SK-N-SH treated with all-trans-retinoic acid at 6 μM for 48 hours (cell line): ENCODE results near the gene C10orf88.

Experiments used
- ATAC-seq: fragments of 200-7000 bp; cut with Tn5 transposase; 3 replicates; pipeline ENCODE4 v1.9.1; 2020; ENCODE audit warnings: mild to moderate bottlenecking, moderate library complexity
- ARNTL ChIP-seq: fragments of 450-650 bp; formaldehyde crosslinking; IDR thresholded peaks from 2 replicates; pipeline ENCODE4 v1.5.0; 2020; ENCODE audit warnings: low read depth, mild to moderate bottlenecking, moderate library complexity, borderline replicate concordance
- BACH2 ChIP-seq: fragments of 250-450 bp; sonication (Bioruptor Pico); IDR thresholded peaks from 2 replicates; pipeline ENCODE4 v1.9.0; 2021; ENCODE audit warnings: mild to moderate bottlenecking, borderline replicate concordance
- CREB5 ChIP-seq: fragments of 250-450 bp; sonication (Bioruptor Pico); IDR thresholded peaks from 2 replicates; pipeline ENCODE4 v1.5.1; 2020; ENCODE audit warnings: low read depth, mild to moderate bottlenecking, moderate library complexity
- CSDC2 ChIP-seq: fragments of 250-450 bp; sonication (Bioruptor Pico); IDR thresholded peaks from 2 replicates; pipeline ENCODE4 v1.5.0; 2020; ENCODE audit warnings: mild to moderate bottlenecking, moderate library complexity
- CSRNP3 ChIP-seq: fragments of 250-450 bp; sonication (Bioruptor Pico); IDR thresholded peaks from 2 replicates; pipeline ENCODE4 v1.5.1; 2021; ENCODE audit warnings: mild to moderate bottlenecking, moderate library complexity
- ESRRG ChIP-seq: fragments of 250-450 bp; sonication (Bioruptor Pico); IDR thresholded peaks from 2 replicates; pipeline ENCODE4 v1.6.1; 2021; ENCODE audit warnings: mild to moderate bottlenecking
- GLIS3 ChIP-seq: fragments of 250-450 bp; sonication (Bioruptor Pico); IDR thresholded peaks from 2 replicates; pipeline ENCODE4 v1.5.0; 2020; ENCODE audit warnings: mild to moderate bottlenecking, moderate library complexity
- ISL1 ChIP-seq: fragments of 250-450 bp; sonication (Bioruptor Pico); IDR thresholded peaks from 2 replicates; pipeline ENCODE4 v2.1.2; 2022; ENCODE audit warnings: mild to moderate bottlenecking, moderate library complexity
- OSR1 ChIP-seq: fragments of 250-450 bp; sonication (Bioruptor Pico); IDR thresholded peaks from 2 replicates; pipeline ENCODE4 v1.8.0; 2022; ENCODE audit warnings: moderate library complexity, mild to moderate bottlenecking, inconsistent platforms
- PATZ1 ChIP-seq: fragments of 250-450 bp; sonication (Bioruptor Pico); IDR thresholded peaks from 2 replicates; pipeline ENCODE4 v1.8.0; 2020; ENCODE audit warnings: mild to moderate bottlenecking, moderate library complexity, borderline replicate concordance
- POU6F1 ChIP-seq: fragments of 250-450 bp; sonication (Bioruptor Pico); IDR thresholded peaks from 2 replicates; pipeline ENCODE4 v1.8.0; 2021; ENCODE audit warnings: low read depth, mild to moderate bottlenecking, moderate library complexity, borderline replicate concordance
- PPARA ChIP-seq: fragments of 250-450 bp; sonication (Bioruptor Pico); IDR thresholded peaks from 2 replicates; pipeline ENCODE4 v1.5.0; 2020; ENCODE audit warnings: mild to moderate bottlenecking, borderline replicate concordance
- RARB ChIP-seq: fragments of 250-450 bp; sonication (Bioruptor Pico); IDR thresholded peaks from 2 replicates; pipeline ENCODE4 v1.8.0; 2021; ENCODE audit warnings: mild to moderate bottlenecking, moderate library complexity
- SNAI2 ChIP-seq: fragments of 250-450 bp; sonication (Bioruptor Pico); IDR thresholded peaks from 2 replicates; pipeline ENCODE4 v1.5.0; 2020; ENCODE audit warnings: mild to moderate bottlenecking, moderate library complexity
- TCF4 ChIP-seq: fragments of 250-450 bp; sonication (Bioruptor Pico); IDR thresholded peaks from 2 replicates; pipeline ENCODE4 v1.8.0; 2021; ENCODE audit warnings: mild to moderate bottlenecking, moderate library complexity, borderline replicate concordance
- TOX ChIP-seq: fragments of 250-450 bp; sonication (Bioruptor Pico); IDR thresholded peaks from 2 replicates; pipeline ENCODE4 v1.8.0; 2021; ENCODE audit warnings: mild to moderate bottlenecking, moderate library complexity, borderline replicate concordance
- TSHZ2 ChIP-seq: fragments of 250-450 bp; sonication (Bioruptor Pico); IDR thresholded peaks from 2 replicates; pipeline ENCODE4 v1.5.0; 2020; ENCODE audit warnings: mild to moderate bottlenecking, moderate library complexity
- ZC3H10 ChIP-seq: fragments of 250-450 bp; sonication (Bioruptor Pico); IDR thresholded peaks from 2 replicates; pipeline ENCODE4 v1.5.1; 2021; ENCODE audit warnings: mild to moderate bottlenecking, moderate library complexity
- ZFP3 ChIP-seq: fragments of 250-450 bp; sonication (Bioruptor Pico); IDR thresholded peaks from 2 replicates; pipeline ENCODE4 v1.5.0; 2020; ENCODE audit warnings: mild to moderate bottlenecking, moderate library complexity
- ZFP30 ChIP-seq: fragments of 450-650 bp; formaldehyde crosslinking; IDR thresholded peaks from 2 replicates; pipeline ENCODE4 v1.5.0; 2022; ENCODE audit warnings: mild to moderate bottlenecking, moderate library complexity
- ZNF565 ChIP-seq: fragments of 450-650 bp; formaldehyde crosslinking; conservative IDR thresholded peaks from 2 replicates; pipeline ENCODE4 v1.5.0; 2020; ENCODE audit warnings: low read depth, mild to moderate bottlenecking, moderate library complexity
- ZNF70 ChIP-seq: fragments of 450-650 bp; formaldehyde crosslinking; IDR thresholded peaks from 2 replicates; pipeline ENCODE4 v1.5.0; 2020; ENCODE audit warnings: mild to moderate bottlenecking, moderate library complexity
- ZNF8 ChIP-seq: fragments of 450-650 bp; formaldehyde crosslinking; IDR thresholded peaks from 2 replicates; pipeline ENCODE4 v1.5.0; 2020; ENCODE audit warnings: mild to moderate bottlenecking, moderate library complexity

C10orf88 gene

GRCh38 chr10:122981066-122981464 is 27.0 kb upstream of the C10orf88 start:
- peak; percentile 78 for ATAC-seq
- TF ChIP-seq RARB (CRISPR knock-in tag) (no peak), ZNF8 (CRISPR knock-in tag) (no peak)

- peak; percentile 97 for ATAC-seq
- no peak for TF ChIP-seq PATZ1 (CRISPR knock-in tag)
- TF ChIP-seq ZNF565 (CRISPR knock-in tag): peak; percentile 90
- TF ChIP-seq ZNF8 (CRISPR knock-in tag): no peak
- no peak for TF ChIP-seq TOX (CRISPR knock-in tag)
- TF ChIP-seq TCF4 (CRISPR knock-in tag): no peak
- peak; percentile 86; the same call in 1 of the 2 replicates for TF ChIP-seq PPARA (CRISPR knock-in tag)
- no peak for TF ChIP-seq OSR1 (CRISPR knock-in tag)
- no peak for TF ChIP-seq ISL1 (CRISPR knock-in tag)
- TF ChIP-seq POU6F1 (CRISPR knock-in tag): 0 out of 2 replicates have a peak, but pooled peaks have one; percentile 59
- peak; percentile 70; the same call in 1 of the 2 replicates for TF ChIP-seq ZFP3 (CRISPR knock-in tag)
- peak; percentile 38; the same call in 1 of the 2 replicates for TF ChIP-seq CREB5 (CRISPR knock-in tag)
- no peak for TF ChIP-seq ZC3H10
- TF ChIP-seq SNAI2 (CRISPR knock-in tag): peak; percentile 38; the same call in 1 of the 2 replicates
- TF ChIP-seq CSDC2 (CRISPR knock-in tag): peak; percentile 85; the same call in 1 of the 2 replicates
- TF ChIP-seq ZFP30 (CRISPR knock-in tag): no peak
- no peak for TF ChIP-seq ZNF70 (CRISPR knock-in tag)
- TF ChIP-seq GLIS3 (CRISPR knock-in tag): peak; percentile 68; the same call in 1 of the 2 replicates
- no peak for TF ChIP-seq CSRNP3
- TF ChIP-seq ARNTL: no peak
- TF ChIP-seq TSHZ2: 0 out of 2 replicates have a peak, but pooled peaks have one; percentile 19
- TF ChIP-seq BACH2 (CRISPR knock-in tag): no peak
- no peak for TF ChIP-seq RARB (CRISPR knock-in tag)
- no peak for TF ChIP-seq ESRRG (CRISPR knock-in tag)
These were observed 26.4 kb upstream of the C10orf88 start, which contains the start of gene PSTK for GRCh38 chr10:122980209-122981065. Gene PSTK, plus strand, starts transcription at chr10:122980401. Its CDS starts 79 bp downstream, at chr10:122980480.
